ENCODE measurements around the gene ENDOV.
A peak's percentile ranks its signal among the peaks of the same experiment; 100 is the strongest.

ENDOV gene

DNA sequence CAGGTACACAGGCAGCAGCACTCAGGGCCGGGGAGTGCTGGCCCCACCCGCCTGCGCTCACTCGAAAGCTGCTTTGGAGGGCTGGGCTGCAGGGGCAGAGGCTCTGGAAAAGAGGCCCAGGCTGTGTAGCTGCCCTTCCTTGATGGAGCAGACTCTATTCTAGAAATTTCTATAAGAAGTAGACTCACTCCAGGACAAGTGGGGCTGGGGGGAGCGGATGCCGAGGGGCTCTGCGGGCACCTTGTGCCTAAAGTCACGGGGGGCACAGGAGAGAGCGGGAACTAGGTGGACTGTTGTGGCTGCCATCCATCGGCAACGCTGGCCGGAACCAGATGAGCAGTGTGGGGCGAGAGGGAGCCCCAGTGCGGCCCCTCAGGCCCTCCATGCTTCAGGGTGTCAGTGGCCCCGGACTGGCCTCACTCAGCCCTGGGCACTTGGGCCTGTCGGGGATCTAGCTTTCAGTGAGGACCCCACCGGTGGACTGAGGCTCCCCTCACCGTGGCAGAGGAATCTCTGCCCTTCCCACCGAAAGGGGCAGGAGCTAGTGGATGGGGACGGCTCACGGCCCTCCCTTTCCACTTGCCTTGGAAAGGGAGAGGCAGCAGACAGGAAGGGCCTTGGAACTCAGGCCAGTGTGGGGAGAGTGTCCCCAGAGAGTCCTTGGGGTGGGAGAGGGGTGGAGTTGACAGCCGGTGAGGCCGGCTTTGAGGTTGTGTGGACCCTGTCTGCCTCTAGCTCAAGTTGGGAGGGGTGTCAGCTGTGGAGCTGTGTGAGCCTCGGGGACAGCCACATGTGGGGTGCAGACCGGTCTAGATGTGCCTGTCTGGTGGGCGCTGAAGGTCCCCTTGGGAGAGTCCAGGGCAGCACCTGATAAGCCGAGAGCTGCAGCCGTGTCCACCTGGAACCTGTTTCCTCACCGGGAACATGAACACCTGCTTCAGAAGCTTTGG, 16.6 kb downstream of the ENDOV start:
- no peak for DNase-seq (ENCODE audit: low read depth in 2 of 2)

DNA sequence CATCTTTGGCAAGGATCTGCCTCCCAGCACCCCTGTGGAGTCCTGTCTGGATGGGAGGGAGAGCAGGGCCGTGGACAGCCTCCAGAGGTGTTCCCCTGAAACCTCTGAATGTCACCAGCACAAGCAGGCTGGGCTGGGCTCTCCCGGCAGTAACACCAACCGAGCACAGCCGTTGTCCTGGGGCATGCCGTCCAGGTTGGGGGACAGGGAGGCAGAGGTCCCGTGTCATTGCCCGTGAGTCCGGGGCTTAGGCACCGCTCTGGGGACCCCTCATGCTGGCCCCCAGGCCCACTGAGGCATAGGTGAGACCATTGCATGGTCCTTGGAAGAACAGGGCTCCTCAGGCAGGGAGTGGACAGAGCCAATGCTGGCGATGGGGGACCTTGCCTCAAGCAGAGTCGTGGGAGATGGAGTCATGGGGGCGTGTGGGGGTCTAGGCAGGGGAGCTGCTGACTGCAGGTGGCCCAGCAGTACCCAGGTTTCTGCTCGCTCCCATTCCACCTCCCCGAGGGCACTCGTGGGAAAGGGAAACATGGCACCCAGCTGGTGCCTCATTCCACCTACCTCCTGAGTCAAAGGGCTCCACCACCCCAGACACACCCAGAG, 17.5 kb downstream of the ENDOV start:
- DNase-seq (ENCODE audit: low read depth in 2 of 2): no peak

DNA sequence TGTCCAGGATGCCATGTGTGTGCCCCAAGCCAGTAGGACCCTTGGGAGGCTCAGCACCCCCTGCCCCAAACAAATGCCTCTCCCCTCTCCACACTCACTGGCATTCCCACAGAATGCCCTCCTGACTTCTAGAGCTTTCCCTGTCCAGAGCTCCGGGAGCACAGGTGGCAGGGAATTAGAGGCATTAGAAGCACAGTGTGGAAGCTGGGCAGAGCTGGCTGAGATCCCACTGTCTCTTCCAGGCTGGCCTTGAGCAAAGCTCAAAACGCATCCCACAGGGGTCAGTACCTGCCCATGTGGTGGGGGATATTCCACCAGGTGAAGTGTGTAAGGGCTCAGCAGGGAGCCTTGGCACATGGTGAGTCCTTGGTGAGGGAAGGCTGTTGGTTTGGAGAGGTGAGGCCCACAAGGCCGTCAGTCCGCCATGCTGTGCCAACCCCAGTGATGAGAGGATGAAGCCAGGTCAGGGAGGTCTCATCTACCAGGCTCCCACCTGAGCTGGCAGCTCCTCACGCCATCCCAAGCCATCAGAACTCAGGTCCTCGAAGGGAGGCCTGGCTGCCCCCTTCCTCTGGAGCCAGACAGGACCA, 18.1 kb downstream of the ENDOV start:
- DNase-seq (ENCODE audit: low read depth in 2 of 2): no peak

DNA sequence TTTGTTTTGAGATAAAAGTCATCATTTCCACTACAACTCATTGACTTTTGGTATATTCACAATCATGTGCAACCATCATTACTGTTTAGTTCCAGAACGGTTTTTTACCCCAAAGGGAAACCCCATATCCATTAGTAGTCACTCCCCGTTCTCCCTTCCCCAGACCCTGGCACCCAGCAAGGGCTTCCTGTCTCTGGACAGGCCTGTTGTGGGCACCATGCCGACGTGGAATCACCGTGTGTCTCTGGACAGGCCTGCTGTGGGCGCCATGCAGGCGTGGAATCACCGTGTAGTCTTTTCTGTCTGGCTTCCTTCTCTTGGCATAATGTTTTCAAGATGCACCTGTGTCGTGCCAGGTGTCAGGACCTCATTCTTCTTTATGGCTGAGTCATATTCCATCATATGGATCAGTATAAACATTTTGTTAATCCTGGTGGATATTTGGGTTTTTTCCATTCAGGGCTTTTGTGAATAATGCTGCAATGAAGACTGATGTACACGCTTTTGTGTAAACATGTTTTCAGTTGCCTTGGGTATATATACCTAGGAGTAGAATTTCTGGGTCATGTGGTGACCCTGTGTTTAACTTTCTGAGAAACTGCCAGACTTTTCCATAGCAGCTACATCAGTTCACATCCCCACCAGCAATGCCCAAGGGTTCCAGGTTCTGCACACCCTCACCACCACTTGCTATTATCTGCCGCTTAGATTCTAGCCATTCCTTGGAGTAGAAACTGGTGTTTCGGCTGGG, 19.1 kb downstream of the ENDOV start:
- no peak for DNase-seq (ENCODE audit: low read depth in 2 of 2)

DNA sequence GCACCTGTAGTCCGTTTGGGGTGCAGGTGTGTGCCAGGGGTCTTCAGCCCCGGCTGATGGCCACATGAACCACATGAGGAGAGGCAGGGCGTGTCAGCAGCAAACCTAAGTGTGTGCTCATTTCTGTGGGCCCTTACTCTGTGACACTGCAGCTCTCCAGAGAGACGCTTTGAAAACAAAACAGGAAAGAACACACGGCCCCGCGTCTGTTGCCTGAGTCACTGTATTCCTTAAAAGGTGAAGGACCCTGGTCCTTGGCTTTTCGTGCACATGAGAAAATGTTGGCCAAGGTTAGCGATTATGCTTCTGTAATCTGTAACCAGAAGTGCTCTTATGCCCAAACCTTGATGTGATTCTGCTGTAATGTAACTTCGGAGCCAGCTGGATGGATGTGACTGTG, 22.6 kb downstream of the ENDOV start:
- DNase-seq (ENCODE audit: low read depth in 2 of 2): no peak

DNA sequence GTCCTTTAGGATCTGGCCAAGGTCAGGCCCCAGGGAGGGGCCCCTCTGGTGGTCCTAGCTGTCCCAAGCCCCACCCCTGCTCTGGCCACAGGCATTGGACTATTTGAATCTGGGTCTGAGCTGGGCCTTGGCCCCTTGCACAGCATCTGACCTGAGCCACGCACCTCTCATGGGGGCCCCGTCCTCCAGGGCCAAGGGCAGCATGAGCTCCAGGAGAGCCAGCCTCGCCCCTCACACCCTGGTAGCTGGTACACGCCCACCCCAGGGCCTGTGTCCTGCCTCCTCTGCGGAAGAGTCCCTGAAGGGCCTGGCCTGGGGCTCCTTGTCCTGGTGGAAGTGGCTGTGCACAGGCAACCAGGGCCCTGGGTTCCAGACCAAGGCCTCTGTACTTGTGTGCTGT, 23.8 kb downstream of the ENDOV start:
- DNase-seq (ENCODE audit: low read depth in 2 of 2): no peak

DNA sequence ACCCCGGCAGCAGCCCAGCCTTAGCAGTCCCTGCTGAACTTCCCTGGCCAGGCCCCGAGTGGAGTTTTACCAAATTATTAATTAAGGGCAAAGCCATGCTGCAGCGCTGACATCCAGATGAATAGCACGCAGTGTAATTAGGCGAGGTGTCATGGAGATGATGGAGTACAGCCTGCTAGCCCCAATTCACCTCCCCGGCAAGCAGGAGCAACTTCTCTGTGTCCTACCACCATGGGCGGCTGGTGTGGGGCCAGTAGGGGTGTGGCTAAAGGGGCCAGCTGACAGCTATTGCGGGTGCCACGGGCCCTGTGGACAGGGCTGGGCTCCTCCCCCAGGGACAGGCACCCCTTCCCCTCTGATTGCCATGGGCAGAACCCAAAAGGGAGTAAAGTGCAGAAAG, 24.5 kb downstream of the ENDOV start:
- DNase-seq (ENCODE audit: low read depth in 2 of 2): no peak

DNA sequence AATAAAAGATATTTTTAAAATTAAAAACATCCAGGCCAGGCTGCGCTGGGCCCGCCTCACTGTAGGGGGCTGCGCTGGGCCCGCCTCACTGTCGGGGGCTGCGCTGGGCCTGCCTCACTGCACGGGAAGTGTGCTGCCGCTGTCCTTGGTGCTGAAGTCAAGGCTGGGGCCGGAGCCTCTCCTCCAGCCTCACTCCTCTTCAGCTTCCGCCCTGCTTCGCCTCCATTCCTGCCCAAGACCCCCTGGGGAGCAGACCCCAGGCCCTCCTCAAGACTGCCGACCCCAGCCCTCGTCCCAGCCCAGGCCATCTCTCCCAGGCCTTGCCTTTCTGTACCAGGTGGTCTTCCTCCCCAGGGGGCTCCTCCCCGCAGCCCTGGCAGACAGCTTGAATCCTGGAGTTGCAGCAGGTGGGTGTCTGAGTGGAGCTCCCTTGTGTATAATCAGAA, 26.2 kb downstream of the ENDOV start:
- peak; percentile 14 to 18 for DNase-seq (ENCODE audit: low read depth in 2 of 2)

DNA sequence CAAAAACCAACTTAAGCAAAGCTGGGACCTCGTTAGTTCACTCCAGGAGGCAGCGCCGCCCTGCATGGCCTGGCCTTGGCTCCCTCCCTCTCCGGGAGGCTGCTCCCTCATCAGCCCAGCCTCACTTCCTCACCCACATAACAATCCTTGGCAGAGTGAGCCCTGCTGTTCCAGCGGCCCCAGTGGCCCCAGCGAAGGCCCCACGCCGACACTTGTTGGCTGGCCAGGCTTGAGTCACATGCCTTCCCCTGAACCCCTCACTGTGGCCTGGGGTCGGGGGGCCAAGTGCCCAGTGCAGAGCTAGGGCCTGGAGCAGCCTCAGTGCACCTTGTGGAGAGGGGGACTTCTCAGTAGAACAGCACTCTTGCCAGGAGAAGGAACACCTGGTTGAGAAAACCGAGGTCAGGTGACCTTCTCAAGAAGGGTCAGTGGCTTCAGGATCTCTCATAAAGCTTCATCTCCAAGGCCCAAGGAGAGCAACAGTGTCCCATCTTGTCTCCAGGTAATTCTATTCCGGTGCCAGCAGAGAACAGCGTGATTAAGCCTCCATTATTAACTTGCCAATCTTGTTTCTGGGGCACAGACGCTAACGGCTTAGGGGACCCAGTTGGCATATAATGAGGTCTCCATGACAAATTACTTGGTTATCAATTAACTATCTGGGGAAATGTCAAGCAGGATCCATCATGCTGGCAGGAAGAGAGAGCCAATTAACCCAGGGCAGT, 26.8 kb downstream of the ENDOV start:
- DNase-seq (ENCODE audit: low read depth in 2 of 2): no peak

DNA sequence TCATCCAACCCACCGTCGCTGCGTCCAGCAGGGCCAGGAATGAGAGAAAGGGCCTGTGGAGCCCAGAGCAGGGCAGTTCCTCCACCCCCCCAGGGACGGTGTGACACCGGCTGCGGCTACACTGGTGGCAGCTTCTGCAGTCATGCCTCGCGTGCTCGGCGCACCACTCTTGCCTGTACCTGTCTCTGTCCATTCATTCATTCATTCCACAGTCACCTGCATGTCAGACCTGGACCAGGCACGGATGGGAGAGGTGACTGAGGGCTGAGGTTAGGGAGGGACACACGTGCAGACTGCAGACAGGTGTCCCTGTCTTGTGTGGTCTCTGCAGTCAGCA, 27.3 kb downstream of the ENDOV start:
- no peak for DNase-seq (ENCODE audit: low read depth in 2 of 2)

DNA sequence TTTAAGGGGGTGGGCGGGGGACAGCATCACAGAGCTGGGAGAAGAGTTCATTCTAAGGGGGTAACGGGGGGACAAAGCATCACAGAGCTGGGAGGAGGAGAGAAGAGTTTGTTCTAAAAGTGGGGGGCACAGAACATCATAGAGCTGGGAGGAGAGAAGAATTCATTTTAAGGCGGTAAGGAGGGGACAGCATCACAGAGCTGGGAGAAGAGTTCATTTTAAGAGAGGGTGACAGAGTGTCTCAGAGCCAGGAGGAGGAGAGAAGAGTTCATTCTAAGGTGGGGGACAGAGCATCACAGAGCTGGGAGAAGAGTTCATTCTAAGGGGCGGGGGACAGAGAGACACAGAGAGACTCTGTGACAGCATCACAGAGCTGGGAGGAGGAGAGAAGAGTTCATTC, 27.8 kb downstream of the ENDOV start:
- DNase-seq (ENCODE audit: low read depth in 2 of 2): no peak

DNA sequence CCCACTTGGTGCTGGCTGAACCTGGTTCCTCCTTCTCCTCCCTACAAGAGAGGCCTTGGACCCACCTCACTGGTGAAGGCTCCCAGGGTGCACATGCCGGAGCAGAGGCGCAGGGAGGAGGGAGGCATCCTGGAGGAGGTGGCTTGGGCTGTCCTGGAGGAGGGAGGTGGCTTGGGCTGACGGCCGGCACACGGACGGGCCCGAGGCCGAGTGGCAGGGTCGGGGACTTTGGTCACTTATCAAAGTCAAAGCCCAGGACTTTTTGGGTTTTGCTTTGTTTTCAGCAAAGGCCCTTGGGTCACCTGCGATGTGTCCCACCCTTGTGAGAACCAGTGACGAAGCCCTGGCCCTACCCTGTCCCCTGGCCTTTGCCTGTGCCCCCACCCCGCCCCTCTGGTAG, 28.5 kb downstream of the ENDOV start:
- DNase-seq (ENCODE audit: low read depth in 2 of 2): no peak

DNA sequence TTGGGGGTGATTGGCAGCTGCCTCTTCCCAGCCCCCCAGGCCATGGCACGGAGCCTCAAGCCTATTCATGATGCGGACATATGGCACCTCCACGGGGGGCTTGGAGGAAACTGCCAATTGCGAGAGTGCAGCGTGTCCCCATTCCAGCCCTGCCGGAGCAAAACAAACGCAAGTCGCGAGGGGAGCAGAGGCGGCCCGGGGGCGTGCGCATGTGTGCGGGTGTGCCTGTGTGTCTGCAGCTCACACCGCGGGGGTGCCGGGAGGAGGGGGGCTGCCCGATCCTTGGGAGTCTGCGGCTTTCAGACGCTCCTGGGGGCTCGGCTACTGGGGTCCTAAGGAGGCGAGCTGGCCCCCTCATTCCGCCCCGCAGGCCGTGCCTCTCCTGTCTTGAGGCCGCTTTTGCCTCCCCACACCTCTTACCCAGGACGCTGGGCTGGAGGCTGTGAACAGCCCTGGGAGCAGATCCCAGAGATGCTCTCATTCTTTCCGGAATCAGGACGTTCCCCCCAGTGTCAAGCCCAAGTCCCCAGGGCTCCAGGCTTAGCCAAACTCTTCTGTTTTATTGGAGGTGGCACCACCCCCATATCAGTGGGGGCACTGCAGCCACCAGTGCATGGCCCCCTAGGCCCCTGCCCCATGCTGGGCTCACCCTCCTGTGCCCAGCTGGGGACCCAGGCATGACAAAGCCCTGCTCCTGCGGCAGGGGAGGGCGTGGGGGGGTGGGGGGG, 29.1 kb downstream of the ENDOV start:
- no peak for DNase-seq (ENCODE audit: low read depth in 2 of 2)

DNA sequence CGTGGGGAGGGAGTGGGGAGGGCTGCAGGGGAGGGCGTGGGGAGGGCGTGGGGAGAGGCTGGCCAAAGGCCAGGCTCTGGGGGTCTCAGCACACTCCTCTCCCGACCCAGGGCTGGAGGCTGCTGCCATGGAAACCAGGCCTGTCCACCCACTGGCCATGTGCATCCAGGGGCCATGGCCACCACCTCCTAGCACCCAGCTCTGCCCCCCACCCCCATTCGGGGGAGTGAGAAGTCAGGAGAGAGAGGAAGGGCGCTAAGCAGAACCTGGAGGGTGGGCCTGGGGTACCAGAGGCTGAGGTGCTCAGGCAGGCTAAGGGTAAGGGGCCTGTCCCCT, 29.6 kb downstream of the ENDOV start:
- no peak for DNase-seq (ENCODE audit: low read depth in 2 of 2)

DNA sequence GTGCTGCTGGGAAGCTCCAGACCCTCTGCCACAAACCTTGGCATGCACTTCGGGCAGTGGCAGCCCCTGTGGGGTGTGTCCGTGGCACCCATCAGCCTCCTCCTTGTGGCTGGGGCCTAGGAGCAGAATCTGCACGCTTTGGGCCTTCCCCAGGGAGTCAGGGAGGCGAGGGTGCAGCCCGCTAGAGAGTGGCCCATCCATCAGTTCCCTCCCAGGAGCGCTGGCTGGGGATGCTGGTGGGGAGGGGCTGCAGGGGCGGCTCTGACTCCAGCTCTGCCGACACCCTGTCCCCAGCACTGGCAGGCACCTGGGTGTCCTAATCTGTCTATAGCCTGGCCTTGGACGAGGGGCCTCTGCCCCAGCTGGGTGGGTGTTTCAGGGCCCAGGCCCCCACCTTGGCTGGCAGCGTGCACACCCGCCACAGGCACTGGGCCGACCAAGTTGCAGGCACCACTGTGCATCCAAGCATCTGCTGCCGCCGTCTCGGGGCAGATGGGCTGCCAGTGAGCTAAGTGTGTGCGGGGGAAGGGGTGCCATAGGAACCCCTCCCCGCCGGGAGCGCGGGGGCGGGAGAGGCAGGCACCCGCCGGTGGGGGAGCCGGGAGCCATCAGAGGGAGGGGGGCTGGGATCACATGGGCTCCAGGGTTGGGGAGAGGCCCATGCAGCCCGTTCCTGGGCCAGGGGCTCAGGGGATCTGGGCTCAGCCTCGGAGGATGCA, 30.2 kb downstream of the ENDOV start:
- no peak for DNase-seq (ENCODE audit: low read depth in 2 of 2)

DNA sequence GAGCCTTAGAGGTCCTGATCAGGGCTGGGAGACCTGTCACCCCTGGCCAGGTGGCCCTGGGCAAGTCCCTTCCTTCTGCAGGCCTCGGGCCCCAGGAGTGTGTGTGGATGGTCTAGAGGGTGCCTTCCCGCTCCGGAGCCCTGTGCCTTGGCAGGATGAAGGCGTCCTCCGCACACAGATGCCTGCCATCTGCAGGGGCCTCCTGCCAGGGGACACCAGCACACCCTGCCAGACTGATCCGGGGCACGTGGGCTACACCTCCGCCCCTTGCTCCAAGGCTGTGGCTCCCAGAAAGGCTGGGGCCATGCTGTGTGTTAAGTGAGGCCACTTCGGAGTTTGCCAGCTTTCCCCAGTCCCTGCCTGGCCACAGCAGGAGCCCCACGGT, 30.8 kb downstream of the ENDOV start:
- DNase-seq (ENCODE audit: low read depth in 2 of 2): no peak

DNA sequence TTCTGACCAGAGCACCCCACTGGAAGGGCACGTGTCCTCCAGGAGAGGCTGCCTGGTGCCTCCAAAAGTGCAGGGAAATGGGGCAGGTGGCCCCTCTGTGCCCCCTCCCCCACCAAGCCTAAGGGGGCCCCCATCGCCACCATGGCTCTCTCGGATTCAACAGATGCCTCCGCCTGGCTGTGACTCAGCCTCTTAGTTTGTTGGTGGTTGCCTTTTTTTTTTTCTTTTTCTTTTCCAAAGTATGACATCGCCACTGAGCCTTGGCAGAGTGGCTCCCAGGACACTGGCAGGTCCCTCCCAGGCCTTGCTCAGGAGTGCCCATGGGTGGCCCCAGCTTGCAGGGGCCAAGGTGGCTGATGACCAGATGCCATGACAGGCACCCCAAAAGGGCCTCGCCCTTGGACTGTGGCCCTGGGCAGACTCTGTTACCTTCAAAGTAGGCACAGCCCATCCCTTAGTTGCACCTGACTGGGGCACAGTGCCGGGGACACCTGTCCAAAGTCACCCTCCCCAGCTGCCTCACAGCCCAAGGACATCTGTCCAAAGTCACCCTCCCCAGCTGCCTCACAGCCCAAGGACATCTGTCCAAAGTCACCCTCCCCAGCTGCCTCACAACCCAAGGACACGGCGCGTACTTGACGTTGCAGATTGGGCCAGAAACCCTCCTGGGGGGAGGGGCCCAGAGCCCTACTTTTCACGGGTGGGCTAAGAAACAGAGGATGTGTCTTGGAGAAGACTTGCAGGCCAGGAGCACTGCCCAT, 31.9 kb downstream of the ENDOV start:
- DNase-seq (ENCODE audit: low read depth in 2 of 2): no peak

DNA sequence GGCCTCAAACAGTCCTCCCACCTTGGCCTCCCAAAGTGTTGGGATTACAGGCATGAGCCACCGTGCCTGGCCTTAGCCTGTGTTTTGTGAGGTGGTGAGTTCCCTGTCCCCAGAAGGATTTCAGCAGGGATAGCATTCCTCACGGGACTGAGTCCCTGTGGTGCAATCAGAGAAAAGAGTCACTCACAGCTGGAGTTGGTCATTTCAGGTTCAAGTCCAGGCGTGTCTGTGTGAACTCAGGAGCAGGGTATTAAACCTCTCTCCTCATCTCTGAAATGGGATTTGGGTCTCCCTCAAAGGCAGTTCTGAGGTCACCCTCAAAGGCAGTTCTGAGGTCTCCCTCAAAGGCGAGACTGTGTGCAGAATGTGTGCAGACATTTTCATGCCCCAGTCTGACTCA, 32.8 kb downstream of the ENDOV start:
- DNase-seq (ENCODE audit: low read depth in 2 of 2): no peak

DNA sequence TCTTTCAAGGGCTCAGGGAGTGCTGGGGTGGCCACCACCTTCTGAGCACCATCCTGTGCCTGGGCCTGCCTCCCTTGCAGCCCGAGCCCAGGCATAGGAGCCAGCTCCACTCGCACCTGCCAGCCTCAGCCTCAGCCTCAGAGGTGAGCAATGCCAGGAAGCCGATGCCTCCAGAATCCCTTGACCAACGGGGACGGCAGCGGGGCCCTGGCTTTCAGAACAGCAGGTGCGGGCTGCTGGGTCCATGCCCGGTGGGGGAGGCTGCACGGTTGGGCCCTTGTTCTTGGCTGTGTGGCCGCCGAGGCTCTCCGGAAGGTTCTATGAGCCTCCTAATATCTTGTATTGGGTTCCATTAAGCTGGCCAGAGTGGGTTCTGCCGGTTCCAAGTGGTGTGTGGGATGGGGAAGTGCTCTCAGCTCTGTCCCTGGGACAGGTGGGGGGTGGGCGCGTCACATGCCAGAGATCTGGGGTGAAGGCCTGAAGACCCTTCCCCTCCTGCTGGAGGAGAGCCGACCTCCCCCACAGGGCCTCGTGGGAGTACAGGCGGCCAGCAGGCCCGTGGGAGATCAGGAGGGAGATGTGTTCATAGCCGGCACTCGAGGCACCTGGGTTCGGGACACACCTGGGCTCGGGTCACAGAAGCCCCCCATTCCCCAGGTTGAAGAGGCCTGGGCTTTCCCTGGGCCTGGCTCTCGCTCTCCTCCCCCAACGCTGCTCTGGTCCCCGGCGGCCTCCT, 34.4 kb downstream of the ENDOV start:
- DNase-seq (ENCODE audit: low read depth in 2 of 2): no peak
